Stimulated activated CD4-positive, alpha-beta T cell treated with anti-CD3 and anti-CD28 coated beads, TNF-alpha, amount 100 ng/mL, for 1 hour (primary cell): Measurements from ENCODE around the gene ANHX.

Experiments used
- DNase-seq, 3 donors: peaks; one replicate each; pipeline ENCODE4 v3.0.0-alpha.2; 2020; ENCODE audit warnings: low read depth in 3 of 3, low spot score in 1 of 3

Gene ANHX

DNA sequence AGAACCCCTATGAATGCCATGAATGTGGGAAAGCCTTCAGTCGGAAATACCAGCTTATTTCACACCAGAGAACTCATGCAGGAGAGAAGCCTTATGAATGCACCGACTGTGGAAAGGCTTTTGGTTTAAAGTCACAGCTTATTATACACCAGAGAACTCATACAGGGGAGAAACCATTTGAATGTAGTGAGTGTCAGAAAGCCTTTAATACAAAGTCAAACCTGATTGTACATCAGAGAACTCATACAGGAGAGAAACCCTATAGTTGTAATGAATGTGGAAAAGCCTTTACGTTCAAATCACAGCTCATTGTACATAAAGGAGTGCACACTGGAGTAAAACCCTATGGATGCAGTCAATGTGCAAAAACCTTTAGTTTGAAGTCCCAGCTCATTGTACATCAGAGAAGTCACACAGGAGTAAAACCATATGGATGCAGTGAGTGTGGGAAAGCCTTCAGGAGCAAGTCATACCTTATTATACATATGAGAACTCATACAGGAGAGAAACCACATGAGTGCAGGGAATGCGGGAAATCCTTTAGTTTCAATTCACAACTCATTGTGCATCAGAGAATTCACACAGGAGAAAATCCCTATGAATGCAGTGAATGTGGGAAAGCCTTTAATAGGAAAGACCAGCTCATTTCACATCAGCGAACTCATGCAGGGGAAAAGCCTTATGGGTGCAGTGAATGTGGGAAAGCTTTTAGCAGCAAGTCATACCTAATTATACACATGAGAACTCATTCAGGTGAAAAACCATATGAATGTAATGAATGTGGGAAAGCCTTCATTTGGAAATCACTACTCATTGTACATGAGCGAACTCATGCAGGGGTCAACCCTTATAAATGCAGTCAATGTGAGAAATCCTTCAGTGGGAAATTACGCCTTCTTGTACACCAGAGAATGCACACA is 32.1 kb downstream of the ANHX start:
- DNase-seq: no peak

DNA sequence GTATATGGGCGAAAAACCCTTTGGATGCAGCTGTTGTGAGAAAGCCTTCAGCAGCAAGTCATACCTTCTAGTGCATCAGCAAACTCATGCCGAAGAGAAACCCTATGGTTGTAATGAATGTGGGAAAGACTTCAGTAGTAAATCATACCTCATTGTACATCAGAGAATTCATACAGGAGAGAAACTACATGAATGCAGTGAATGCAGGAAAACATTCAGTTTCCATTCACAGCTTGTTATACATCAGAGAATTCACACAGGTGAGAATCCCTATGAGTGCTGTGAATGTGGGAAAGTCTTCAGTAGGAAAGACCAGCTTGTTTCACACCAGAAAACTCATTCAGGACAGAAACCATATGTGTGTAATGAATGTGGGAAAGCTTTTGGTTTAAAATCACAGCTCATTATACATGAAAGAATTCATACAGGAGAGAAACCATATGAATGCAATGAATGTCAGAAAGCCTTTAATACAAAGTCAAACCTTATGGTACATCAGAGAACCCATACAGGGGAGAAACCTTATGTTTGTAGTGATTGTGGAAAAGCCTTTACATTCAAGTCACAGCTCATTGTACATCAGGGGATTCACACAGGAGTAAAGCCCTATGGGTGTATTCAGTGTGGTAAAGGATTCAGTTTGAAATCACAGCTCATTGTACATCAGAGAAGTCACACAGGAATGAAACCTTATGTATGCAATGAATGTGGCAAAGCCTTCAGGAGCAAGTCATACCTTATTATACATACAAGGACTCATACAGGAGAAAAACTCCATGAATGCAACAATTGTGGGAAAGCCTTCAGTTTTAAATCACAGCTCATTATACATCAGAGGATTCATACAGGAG is 33.0 kb downstream of the ANHX start:
- DNase-seq: no peak

DNA sequence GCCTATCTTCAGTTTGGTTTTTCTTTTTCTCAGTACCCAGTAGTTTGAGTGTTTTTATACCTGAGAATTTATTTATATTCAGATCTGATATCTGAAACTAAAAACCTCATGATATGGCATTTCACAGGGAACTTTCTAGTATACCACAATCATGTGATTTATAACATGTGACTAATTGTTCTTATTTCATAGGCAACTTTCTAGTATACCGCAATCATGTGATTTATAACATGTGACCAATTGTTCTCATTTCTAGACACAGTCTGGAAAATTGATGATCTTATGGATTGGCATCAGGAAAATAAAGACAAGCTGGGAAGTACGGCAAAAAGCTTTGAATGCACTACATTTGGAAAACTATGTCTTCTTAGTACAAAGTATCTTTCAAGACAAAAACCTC is 33.8 kb downstream of the ANHX start:
- no peak for DNase-seq

DNA sequence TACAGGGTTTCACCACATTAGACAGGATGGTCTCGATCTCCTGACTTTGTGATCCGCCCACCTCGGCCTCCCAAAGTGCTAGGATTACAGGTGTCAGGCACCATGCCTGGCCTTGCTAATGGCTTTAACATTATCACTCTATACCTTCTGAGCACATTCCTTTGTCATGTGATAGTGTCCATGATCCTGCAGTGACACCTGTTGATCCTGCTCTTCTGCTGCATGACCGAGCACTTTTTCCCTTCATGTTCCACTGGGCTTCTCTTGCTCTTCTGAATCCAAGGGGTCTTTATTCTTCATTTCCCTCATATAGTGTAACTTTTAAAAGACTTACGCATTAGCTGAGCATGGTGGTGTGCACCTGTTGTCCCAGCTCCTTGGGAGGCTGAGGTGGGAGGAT is 42.8 kb downstream of the ANHX start:
- DNase-seq: no peak

DNA sequence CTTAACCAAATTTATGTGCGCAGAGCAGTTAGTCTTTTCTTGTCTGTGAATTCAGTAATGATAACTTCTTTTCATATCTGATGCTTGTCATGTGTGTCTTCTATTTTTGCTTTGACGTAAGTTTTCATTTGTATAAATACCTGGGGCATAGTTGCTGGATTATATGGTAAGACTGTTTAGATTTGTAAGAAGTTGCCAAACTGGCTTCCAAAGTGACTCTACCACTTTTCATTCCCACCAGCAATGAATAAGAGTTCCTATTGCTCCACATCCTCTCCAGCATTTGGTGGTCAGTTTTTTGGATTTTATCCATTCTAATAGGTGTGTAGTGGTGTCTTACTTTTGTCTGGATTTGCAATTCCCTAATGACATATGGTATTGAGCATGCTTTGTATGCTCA is 45.5 kb downstream of the ANHX start:
- DNase-seq: no peak

DNA sequence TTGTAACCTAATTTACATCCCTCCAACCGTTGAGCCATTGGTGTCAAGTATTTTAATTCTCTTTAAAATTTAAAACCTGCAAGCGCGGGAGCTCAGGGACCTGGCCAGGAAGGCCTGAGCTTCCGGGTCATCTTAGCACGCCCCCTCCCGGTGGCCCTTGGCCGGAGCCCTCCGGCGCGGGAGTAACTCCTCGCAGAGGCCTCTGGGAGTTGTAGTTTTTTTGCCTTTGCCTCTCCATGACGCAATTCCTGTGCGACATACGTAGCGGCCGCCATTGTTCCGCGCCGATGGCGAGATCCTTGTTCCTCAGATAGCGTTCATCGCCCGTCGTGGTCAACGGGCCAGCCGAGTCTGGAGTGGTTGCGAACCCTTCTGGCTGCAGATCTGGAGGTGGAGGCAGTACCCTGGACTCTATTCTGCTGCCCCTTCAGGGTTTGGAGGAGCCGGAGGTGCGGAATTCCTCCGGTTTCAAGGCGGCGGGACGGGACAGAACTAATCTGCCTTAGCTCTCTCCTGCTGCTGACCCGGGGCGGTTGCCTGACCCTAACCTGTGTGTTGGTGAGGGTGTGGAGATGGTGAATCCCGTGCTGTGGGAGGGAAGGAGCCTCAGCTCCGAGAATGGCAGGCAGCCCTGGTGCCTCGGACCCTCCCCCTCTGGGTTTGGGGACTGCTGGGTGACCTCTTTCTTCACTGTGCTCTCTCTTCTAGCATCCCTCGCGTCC is 54.3 kb downstream of the ANHX start, which contains the start of gene ZNF268:
Gene ZNF268, plus strand, starts transcription at position 258 of the 722 bp plus-strand sequence. CDS start 503 bp downstream, outside the sequence.
- peak; percentile 64 to 77 (median 70) for DNase-seq

DNA sequence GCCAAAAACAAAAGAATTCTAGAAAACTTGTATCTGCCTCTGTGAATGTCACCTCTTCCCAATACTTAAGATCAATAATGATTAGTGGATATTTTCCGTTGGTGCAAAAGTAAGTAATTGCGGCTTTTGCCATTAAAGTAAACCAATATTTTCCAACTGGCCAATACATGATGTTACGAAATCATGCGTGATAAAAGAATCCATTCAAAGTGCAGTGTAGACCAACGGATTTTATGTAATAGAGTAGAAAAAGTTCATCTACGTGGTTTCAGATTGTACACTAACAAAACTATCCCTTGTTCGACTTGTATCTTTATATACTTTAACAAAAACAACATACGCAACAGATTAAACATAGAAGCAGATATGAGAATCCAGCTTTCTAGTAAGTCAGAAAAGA is 55.0 kb downstream of the ANHX start:
- no peak for DNase-seq

DNA sequence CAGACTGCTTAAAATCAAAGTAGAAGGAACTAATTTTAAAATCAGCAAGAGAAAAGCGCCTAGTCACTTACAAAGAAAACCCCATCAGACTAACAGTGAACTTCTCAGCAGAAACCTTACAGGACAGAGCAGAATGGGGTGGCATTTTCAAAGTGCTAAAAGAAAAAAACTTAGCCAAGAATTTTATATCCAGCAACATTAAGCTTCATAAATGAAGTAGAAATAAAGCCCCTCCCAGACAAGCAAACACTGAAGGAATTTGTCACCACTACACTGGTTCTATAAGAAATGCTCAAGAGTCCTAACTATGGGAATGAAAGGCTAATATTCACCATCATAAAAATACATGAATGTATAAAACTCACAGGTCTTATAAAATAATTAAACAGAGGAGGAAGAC is 60.8 kb downstream of the ANHX start:
- DNase-seq: no peak

DNA sequence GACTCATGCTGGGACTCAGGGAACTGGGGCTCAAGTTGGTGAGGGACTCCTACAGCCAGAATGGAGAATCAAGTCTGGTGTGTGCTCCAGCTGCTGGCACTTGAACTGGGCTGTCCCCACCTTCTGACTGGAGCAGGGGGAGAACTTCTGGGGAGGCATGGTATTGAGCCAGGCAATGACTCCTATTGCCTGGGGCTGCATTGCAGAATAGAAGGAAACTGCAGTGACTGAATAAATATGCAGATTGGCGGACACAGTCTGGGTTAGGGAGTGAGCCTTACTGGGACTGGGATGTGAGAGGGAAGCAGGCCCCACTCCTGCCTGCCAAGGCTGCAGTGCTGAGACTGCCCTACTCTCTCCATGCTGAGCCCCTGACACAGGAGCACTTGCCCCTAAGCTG is 63.2 kb downstream of the ANHX start:
- no peak for DNase-seq
